GM19452 (cell line): ENCODE measurements around the gene BTBD9.

ENCODE experiments used
- ATAC-seq: cut with Tn5 transposase; IDR thresholded peaks from one replicate; pipeline ENCODE4 v1.9.1; 2021; ENCODE audit not compliant: unreplicated experiment

The BTBD9 gene

DNA sequence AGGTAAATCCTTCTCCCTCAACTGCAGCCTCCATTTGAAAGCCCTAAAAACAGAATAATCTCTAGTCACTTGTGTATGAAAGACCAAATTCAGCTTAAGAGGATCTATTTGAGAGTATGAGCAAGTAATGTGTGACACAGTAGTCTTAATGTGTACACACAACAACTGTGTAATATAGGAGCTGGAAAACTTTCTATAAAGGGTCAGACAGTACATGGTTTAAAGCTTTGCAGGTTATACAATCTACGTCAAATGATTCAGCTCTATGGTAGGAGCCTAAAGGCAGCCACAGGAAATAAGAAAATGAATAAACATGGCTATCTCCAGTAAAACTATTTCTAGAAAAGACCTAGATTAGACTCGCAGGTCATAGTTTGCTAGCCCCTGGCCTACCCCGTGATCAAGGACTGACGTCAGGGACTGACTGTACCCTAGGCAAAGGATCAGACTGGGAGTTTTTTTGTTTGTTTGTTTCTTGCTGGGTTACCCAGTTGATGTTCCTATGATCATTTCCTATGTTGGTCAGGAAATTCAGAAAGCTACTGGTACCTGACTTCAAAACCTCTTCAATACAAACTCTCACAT is 39.7 kb downstream of the BTBD9 start:
- no peak for ATAC-seq

- no peak for ATAC-seq
Measured at GRCh38 chr6:38599261-38599660, 40.5 kb downstream of the BTBD9 start.

GRCh38 chr6:38593998-38594665 is 45.6 kb downstream of the BTBD9 start:
- no peak for ATAC-seq

GRCh38 chr6:38593409-38593808 is 46.3 kb downstream of the BTBD9 start:
- no peak for ATAC-seq

DNA sequence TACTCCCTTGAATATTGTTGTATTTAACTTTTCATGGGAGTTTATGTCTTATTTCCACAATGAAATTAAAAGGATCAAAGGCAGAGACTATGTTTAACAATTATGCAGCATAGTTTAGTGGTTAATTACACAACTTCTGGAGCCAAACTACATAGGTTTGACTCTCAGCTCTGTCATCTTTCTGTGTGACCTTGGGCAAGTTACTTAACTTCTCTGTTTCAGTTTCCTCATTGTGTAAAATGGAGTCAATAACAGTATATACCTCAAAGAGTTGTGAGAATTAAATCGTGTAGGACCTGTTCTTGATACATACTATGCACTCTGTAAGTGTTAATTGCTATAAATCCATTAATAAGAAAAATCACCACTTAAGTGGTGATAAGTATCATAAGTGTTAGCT is 48.3 kb downstream of the BTBD9 start:
- no peak for ATAC-seq

DNA sequence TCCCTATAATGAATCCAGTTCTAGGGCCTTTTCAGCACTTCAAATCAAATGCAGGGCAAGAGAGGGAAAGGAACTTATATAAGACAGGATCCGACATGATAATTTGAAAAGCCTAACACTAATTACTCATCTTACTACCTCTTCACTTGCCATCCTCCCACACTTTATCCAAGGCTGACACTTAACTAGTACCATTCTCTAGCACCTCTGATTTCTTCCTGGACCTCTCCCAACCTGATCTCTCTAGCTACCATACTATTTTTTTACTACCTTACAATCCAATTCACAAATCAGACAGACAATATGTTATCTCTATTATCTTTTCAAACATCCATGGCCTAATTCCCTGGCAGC is 50.4 kb downstream of the BTBD9 start:
- ATAC-seq = no peak

GRCh38 chr6:38588631-38589366 is 50.9 kb downstream of the BTBD9 start:
- ATAC-seq = no peak

GRCh38 chr6:38587766-38588362 is 51.9 kb downstream of the BTBD9 start:
- no peak for ATAC-seq

- ATAC-seq = no peak
Measured at GRCh38 chr6:38586992-38587391, 52.7 kb downstream of the BTBD9 start.

DNA sequence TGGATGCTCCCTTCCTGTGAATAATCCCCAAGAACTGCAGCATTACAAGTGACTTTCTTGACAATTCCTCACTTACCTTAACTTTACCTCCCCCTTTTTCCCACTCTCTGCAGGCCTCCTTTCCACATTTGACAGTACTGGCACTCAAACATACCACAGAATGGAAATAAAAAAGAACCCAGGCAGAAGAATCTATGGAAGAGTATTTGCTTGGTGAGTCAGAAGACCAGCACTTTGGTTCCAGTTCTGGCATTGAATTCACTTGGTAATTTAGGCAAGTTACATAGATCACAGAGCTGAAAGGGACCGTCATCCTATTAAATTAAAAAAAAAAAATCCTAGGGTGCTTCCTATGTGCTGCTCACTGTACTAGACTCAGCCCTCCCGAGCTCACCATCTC is 55.0 kb downstream of the BTBD9 start:
- no peak for ATAC-seq

DNA sequence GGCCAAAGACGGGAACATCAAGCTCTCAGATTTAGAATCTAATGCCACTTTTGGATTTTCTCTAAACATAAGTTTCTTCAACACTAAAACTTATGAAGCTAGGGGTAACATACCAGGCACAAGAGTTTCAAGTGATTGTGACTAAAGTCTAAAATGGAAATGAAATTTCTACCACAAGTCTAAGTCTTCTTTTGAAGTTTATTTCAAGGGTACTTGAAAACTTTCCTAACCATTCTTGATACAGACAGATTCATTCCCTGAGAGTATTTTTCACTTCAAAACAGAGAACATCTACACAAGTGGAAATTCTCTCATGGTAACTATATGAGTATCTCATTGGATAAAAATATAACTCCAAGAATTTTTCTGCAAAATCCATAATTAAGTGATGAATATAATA is 56.2 kb downstream of the BTBD9 start:
- no peak for ATAC-seq

- no peak for ATAC-seq
Measured at GRCh38 chr6:38580030-38580429, 59.7 kb downstream of the BTBD9 start.

GRCh38 chr6:38579010-38579628 is 60.6 kb downstream of the BTBD9 start:
- no peak for ATAC-seq

GRCh38 chr6:38578075-38578474 is 61.7 kb downstream of the BTBD9 start:
- ATAC-seq = no peak

DNA sequence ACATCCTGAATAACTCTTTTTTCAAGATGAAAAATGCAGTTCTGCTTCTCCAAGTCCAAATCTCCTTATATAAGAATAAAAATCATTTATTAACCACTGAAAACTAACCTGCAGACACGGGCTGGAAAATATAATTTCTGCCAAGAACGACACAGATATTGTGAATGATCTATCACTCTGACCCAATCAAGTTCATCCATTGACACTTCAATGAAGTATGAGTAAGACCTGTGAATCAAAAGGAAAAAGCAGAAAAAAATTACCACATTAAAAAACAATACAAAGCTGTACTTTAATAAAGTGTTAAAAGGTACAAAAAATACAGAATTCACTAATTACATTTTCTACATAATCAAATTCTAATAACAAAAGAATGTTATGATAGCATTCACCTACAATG is 62.2 kb downstream of the BTBD9 start:
- no peak for ATAC-seq

DNA sequence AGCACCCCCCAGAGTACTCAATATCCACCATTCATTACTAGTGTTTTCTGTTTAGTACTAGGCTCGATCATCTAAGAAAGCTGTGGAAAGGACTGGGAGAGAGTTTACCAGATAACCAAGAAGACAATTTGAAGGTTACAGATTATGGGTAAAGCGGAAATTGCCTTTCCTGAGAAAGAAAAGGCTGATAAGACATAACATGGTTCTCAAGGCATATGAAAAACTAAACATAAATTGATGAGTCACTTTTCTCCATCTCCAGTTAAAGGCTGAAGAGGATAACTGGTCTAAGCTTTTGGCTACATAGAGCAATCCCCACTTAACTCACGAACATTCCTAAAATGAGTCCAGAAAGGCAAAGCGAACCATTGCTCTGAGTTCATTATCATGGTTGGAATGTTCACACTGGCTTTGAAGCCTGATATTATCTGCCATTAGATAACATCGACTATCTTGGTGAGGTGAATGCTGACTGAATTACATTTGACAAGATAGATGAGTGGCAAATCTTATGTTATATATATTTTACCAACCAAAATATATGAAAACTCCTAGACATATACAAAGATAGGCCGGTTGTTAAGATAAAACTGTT is 65.8 kb downstream of the BTBD9 start:
- ATAC-seq = no peak

- no peak for ATAC-seq
Measured at GRCh38 chr6:38572186-38572813, 67.4 kb downstream of the BTBD9 start.

GRCh38 chr6:38571721-38572120 is 68.0 kb downstream of the BTBD9 start:
- ATAC-seq = no peak

DNA sequence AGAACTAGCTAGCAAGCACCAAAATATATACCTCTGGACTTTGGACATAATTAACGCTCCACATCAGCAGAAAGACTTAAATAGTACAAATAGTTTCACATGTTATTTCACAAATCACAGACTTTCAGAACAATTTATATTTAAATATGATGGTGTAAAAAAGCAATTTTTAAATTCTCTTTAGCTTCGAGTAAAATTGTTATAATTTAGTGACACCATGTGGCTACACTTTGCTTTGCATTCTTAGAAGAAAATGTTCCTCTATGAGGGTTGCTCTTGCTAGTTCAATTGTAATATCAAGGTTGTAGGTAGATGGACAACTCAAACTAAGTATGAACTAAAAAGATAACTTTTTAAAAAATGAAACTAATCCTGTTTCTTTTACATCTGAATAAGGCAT is 69.0 kb downstream of the BTBD9 start:
- ATAC-seq = no peak

DNA sequence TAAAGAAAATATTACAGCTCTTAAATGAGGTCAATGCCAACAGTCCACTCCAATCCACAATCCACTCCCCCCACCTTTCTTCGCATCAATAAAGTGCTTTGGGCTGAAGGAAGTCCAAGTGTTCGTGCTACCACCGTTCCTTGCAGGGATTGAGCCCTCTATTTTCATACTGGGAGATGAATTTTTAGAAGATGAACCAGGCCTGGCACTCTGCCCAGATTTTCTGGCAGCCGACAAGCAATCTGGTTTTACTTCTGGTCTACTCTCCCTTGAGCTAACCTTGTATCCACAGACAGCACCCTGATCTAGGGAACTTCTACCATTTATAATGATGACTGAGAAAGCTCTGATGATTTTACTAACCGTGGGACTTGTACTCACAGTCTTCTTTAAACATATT is 72.3 kb downstream of the BTBD9 start:
- no peak for ATAC-seq
